Sigmoid colon (tissue), 7 donors: ENCODE data around the gene LGI1. TPM values are rescaled to one million over a fixed set of nuclear protein-coding genes. Genes with fewer than 3 reads are reported as not detected.
A peak's percentile ranks its signal among the peaks of the same experiment; 100 is the strongest.

ENCODE experiments used
- DNase-seq: peaks from one replicate; pipeline ENCODE4 v3.0.0-alpha.2; 2019
- H3K27ac ChIP-seq, 4 donors: fragments of 200-600 bp; sonication (generic); one replicate each; pipeline ENCODE4 v1.5.1; 2016 to 2019; ENCODE audit warnings: mild to moderate bottlenecking in 1 of 4
- H3K27me3 ChIP-seq, 3 donors: fragments of 200-600 bp; sonication (generic); one replicate each; pipeline ENCODE4 v1.5.1; 2019; ENCODE audit warnings: mild to moderate bottlenecking in 1 of 3
- H3K36me3 ChIP-seq, 4 donors: fragments of 200-600 bp; sonication (generic); one replicate each; pipeline ENCODE4 v1.5.1; 2016 to 2019
- H3K4me1 ChIP-seq, 4 donors: fragments of 200-600 bp; sonication (generic); one replicate each; pipeline ENCODE4 v1.5.1; 2017 to 2019
- H3K4me3 ChIP-seq, 4 donors: fragments of 200-600 bp; sonication (generic); one replicate each; pipeline ENCODE4 v1.5.1; 2017 to 2019; ENCODE audit warnings: mild to moderate bottlenecking in 2 of 4, moderate library complexity in 1 of 4
- H3K9me3 ChIP-seq, 4 donors: fragments of 200-600 bp in 3 of 4; sonication (generic) in 3 of 4; one replicate each; pipeline versions ENCODE4 v1.5.1 to v1.6.1; 2013 to 2019
- EP300 ChIP-seq, 4 donors: sonication (generic); formaldehyde crosslinking; IDR thresholded peaks; one replicate each; pipeline ENCODE4 v1.6.1; 2017; ENCODE audit warnings: antibody characterized with exemption in 4 of 4
- POLR2A ChIP-seq, 2 donors: fragments of 450-650 bp; IDR thresholded peaks; one replicate each; pipeline ENCODE4 v1.6.1; 2016; ENCODE audit warnings: antibody characterized with exemption in 2 of 2, mild to moderate bottlenecking in 2 of 2, moderate library complexity in 2 of 2
- POLR2AphosphoS5 ChIP-seq, 4 donors: sonication (generic); formaldehyde crosslinking; IDR thresholded peaks; one replicate each; pipeline ENCODE4 v1.6.1; 2017; ENCODE audit warnings: antibody characterized with exemption in 4 of 4
- WGBS, 2 donors: extraction: QIAGEN DNeasy Blood & Tissue Kit; methylation state at CpG; one replicate each; pipeline ENCODE4 v1.1.7; 2013; 5-methylcytosine and 5-hydroxymethylcytosine counted together
- intact Hi-C: fragments of 100-400 bp; cut with DNase I; formaldehyde crosslinking; loops from one replicate; pipeline ENCODE4 v1.15.1; 2023
- polyA plus RNA-seq, 3 donors: library from polyadenylated mRNA; stranded (reverse); fragments of 200-250 nt; gene quantifications; one replicate each; pipeline ENCODE4 v1.2.3, GENCODE V29; 2013
- total RNA-seq, 4 donors: library from RNA; depleted of rRNA; stranded (reverse); fragments of >200 nt; gene quantifications; one replicate each; pipeline ENCODE4 v1.1.0, GENCODE V29; 2016
- TF ChIP-seq, protein P1 (sequence below), 4 experiments: fragments of 450-650 bp in 3 of 4; fragments of 200-600 bp in 1 of 4; IDR thresholded peaks; one replicate each; pipeline ENCODE4 v1.5.1; 2016 to 2019; ENCODE audit warnings: antibody characterized with exemption in 4 of 4, mild to moderate bottlenecking in 3 of 4, moderate library complexity in 2 of 4
- donor health status: healthy with polysubstance abuse.
- donor health status: Bipolar disorder and iron deficiency.
- donor health status: healthy.

LGI1 gene
- total and polyA plus RNA-seq, 7 donors: 0.89 to 28.1 (median 3.2) TPM

DNA sequence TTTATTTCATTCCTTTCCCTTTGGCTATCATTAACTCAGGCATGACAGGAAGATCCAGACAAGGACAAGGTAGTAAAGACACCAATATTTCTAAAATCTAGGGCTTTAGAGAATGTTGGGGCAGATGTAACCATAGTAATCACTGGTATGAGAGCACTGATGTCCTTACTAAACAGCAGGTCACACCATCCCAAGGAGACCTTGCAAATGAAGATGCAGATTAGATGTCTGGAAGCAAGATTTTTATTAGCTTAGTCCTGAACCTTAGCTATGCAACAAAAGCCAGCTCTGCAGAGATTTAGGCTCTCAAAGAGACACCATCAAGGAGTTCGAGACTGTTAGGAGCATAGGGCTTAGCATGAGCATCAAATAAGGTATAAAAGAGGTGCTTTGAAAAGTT is 31.7 kb upstream of the LGI1 start:
- Histone ChIP-seq H3K27me3 (no peaks in the 10 kb centered on the region), H3K36me3 (no peaks in the 10 kb centered on the region), H3K9me3 (no peaks in the 10 kb centered on the region), H3K27ac (no peak overlapping the region), H3K4me1 (no peaks in the 10 kb centered on the region), H3K4me3 (no peak overlapping the region)
- WGBS, 2 donors: 74 to 82% methylated on average over 1 of the region's 1 CpG
- TF ChIP-seq EP300 (IDR thresholded peaks at IDR 0.05) (no peak), POLR2AphosphoS5 (IDR thresholded peaks at IDR 0.05) (no peak), POLR2A (IDR thresholded peaks at IDR 0.05) (no peak)
- TF ChIP-seq, protein P1, sequence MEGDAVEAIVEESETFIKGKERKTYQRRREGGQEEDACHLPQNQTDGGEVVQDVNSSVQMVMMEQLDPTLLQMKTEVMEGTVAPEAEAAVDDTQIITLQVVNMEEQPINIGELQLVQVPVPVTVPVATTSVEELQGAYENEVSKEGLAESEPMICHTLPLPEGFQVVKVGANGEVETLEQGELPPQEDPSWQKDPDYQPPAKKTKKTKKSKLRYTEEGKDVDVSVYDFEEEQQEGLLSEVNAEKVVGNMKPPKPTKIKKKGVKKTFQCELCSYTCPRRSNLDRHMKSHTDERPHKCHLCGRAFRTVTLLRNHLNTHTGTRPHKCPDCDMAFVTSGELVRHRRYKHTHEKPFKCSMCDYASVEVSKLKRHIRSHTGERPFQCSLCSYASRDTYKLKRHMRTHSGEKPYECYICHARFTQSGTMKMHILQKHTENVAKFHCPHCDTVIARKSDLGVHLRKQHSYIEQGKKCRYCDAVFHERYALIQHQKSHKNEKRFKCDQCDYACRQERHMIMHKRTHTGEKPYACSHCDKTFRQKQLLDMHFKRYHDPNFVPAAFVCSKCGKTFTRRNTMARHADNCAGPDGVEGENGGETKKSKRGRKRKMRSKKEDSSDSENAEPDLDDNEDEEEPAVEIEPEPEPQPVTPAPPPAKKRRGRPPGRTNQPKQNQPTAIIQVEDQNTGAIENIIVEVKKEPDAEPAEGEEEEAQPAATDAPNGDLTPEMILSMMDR (IDR thresholded peaks at IDR 0.05): no peak
- no peak for DNase-seq
- intact Hi-C loops: no loop called here

DNA sequence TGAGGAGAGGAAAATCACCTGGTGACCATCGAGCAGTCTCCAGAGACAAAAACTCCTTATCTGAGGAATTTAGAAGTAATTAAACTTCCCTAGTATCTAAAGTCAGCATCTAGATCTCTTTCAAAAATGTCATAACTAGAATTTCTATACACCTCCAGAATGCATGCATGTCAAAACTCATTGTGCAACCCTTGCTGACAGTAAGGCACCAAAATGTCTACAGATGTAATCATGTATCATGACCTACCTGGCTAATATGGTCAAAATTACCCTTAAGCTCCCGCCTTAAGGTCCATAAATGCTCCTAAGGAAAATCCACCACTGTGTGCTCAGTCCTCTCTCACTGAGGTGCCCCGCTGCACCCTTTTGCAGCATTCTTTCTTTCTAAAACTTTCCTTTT is 16.4 kb upstream of the LGI1 start:
- DNase-seq: no peak
- H3K9me3 ChIP-seq: no peaks in the 10 kb centered on the region
- intact Hi-C loops: no loop called here
- 83 to 87% methylated on average over 3 of the region's 3 CpGs for WGBS, 2 donors
- H3K36me3 ChIP-seq: no peaks in the 10 kb centered on the region
- H3K27me3 ChIP-seq: no peaks in the 10 kb centered on the region
- TF ChIP-seq, protein P1 (IDR thresholded peaks at IDR 0.05): no peak
- TF ChIP-seq POLR2AphosphoS5 (IDR thresholded peaks at IDR 0.05): no peak
- no peak for TF ChIP-seq POLR2A (IDR thresholded peaks at IDR 0.05)
- TF ChIP-seq EP300 (IDR thresholded peaks at IDR 0.05): no peak
- H3K4me3 ChIP-seq: no peak overlapping the region
- H3K4me1 ChIP-seq: peaks cover 0 to 7% (median 2%) of the 10 kb centered on the region in 4 donors
- H3K27ac ChIP-seq: no peak overlapping the region

DNA sequence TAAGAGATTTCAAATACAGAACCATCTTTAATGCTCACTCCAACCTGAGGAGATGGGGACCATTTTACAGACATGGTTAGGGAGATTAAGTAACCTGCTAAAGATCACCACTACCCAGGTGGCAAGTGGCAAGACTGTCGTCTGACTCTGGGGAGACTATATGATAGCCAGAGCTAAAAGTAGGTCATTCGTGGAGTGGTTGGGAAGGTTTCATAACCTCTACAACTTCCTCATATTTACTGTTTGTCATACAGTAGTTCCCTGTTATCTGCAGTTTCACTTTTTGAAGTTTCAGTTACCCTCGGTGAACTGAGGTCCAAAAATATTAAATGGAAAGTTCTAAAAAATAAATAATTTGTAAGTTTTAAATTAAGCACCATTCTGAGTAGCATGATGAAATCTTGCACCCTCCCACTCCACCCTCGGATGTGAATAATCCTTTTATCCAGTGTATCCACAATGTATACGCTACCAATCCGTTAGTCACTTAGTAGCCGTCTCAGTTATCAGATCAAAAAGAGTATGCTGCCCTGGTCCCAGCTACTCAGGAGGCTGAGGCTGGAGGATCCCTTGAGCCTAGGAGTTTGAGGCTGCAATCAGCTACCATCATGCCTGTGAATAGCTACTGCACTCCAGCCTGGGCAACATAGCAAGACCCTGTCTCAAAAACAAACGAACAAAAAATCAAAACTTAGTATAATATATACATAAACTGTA is 14.9 kb upstream of the LGI1 start:
- whole genome bisulfite sequencing, 2 donors: 47 to 53% methylated on average over 8 of the region's 8 CpGs
- TF ChIP-seq, protein P1 (IDR thresholded peaks at IDR 0.05): no peak
- TF ChIP-seq POLR2A (IDR thresholded peaks at IDR 0.05) (no peak), POLR2AphosphoS5 (IDR thresholded peaks at IDR 0.05) (no peak), EP300 (IDR thresholded peaks at IDR 0.05) (no peak)
- Histone ChIP-seq H3K27me3 (no peaks in the 10 kb centered on the region), H3K4me3 (no peak overlapping the region), H3K27ac (no peak overlapping the region), H3K36me3 (no peaks in the 10 kb centered on the region), H3K4me1 (peaks cover 0 to 21% (median 15%) of the 10 kb centered on the region in 4 donors), H3K9me3 (no peaks in the 10 kb centered on the region)
- intact Hi-C loops: no loop called here
- DNase-seq: no peak

DNA sequence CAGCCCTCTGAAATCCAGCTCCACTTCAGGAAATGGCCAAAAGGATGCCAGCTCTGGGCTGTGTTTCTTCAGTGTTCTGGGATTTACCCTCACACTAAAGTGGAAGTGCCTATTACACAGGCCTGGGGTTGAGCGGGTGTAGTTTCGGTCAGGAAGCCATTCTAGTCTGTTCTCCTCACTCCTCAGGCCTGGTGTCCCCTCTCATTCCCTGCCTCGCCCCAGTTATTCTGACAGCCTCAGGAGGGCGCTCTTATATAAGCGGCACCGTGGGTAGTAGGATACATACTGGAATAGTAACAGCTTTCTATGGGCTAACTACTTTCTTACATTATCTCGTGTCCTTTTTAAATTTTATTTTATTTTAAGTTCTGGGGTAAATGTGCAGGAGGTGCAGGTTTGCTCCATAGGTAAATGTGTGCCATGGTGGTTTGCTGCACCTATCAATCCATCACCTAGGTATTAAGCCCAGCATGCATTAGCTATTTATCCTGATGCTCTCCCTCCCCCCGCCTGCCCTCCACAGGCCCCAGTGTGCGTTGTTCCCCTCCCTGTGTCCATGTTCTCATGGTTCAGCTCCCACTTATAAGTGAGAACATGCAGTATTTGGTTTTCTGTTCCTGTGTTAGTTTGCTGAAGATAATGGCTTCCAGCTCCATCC is 12.2 kb upstream of the LGI1 start:
- no peak for TF ChIP-seq POLR2A (IDR thresholded peaks at IDR 0.05)
- TF ChIP-seq, protein P1 (IDR thresholded peaks at IDR 0.05): no peak
- TF ChIP-seq POLR2AphosphoS5 (IDR thresholded peaks at IDR 0.05): no peak
- TF ChIP-seq EP300 (IDR thresholded peaks at IDR 0.05): no peak
- Histone ChIP-seq H3K27me3 (no peaks in the 10 kb centered on the region), H3K36me3 (no peaks in the 10 kb centered on the region), H3K27ac (peak overlapping the region in 1 of 4 donors; percentile 6), H3K4me3 (no peak overlapping the region), H3K9me3 (no peaks in the 10 kb centered on the region), H3K4me1 (peaks cover 0 to 34% (median 19%) of the 10 kb centered on the region in 4 donors)
- intact Hi-C loops: no loop called here
- 72% methylated on average over 9 of the region's 9 CpGs for WGBS, 2 donors
- no peak for DNase-seq
